Ishikawa (cell line): ENCODE measurements around the gene TMEM217.

ENCODE experiments used
- EP300 ChIP-seq: IDR thresholded peaks from 2 replicates; pipeline ENCODE4 v1.6.1; 2012; ENCODE audit warnings: borderline replicate concordance
- TAF1 ChIP-seq: IDR thresholded peaks from 2 replicates; pipeline ENCODE4 v1.6.1; 2012; ENCODE audit warnings: low read depth, mild to moderate bottlenecking
- TCF12 ChIP-seq: IDR thresholded peaks from 2 replicates; pipeline ENCODE4 v1.6.1; 2012; ENCODE audit warnings: low read depth
- TF ChIP-seq, protein P1 (sequence below): IDR thresholded peaks from 2 replicates; pipeline ENCODE4 v1.6.1; 2012

DNA sequence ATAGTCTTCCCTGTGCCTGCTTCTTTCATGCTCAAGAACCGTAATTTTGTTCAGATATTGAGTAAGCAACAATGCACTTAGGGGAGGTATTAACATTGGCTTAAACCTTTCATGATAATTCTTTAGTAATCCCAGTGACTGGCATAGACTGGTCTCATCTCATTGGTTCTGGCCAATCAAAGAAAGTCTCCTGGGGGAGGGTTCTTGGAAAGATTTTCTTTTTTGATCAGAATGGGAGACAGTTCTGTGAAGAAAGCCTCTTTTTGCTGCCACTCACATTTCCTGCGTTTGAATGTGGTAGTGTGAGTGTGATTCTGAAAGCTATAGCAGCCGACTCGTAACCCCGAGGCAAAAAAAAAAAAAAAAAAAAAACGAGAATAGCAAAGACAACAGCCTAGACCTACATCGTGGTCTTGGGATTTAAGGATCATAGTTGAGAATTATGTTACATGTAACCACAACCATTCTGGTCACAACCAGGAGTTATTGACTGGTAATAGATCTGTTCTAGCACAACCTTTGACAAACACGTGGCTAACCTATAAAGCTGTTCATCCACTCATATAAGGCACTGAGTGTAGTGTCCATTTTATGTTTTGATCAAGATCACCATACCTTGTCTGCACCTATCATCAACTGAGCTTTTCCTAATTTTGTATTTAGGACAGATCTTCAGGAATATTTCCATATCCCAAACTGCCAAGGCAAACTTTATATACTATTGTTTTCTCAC is 15.1 kb upstream of the TMEM217 start:
- TF ChIP-seq TAF1 (no peak), EP300 (no peak), TCF12 (no peak)
- TF ChIP-seq, protein P1, sequence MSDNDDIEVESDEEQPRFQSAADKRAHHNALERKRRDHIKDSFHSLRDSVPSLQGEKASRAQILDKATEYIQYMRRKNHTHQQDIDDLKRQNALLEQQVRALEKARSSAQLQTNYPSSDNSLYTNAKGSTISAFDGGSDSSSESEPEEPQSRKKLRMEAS = no peak
